Left ventricle myocardium inferior (tissue), 1 donor: ENCODE results near the gene SPNS2. TPM values are rescaled to one million over a fixed set of nuclear protein-coding genes. Genes with fewer than 3 reads are reported as not detected.

Experiments used
- DNase-seq: peaks from one replicate; pipeline ENCODE4 v3.0.0-alpha.2; 2020
- H3K27ac ChIP-seq: fragments of 200-600 bp; replicated peaks from 2 replicates; pipeline ENCODE4 v1.8.0; 2021
- H3K27me3 ChIP-seq: fragments of 200-600 bp; 2 replicates; pipeline ENCODE4 v1.8.0; 2021; ENCODE audit warnings: low read depth
- H3K36me3 ChIP-seq: fragments of 200-600 bp; 2 replicates; pipeline ENCODE4 v1.8.0; 2021
- H3K4me1 ChIP-seq: fragments of 200-600 bp; 2 replicates; pipeline ENCODE4 v1.8.0; 2021
- H3K4me3 ChIP-seq: fragments of 200-600 bp; 2 replicates; pipeline ENCODE4 v1.8.0; 2021; ENCODE audit warnings: mild to moderate bottlenecking, moderate library complexity
- H3K9me3 ChIP-seq: fragments of 200-600 bp; replicated peaks from 2 replicates; pipeline ENCODE4 v1.8.0; 2021
- intact Hi-C: fragments of 100-400 bp; cut with micrococcal nuclease; formaldehyde crosslinking; loops from one replicate; pipeline ENCODE4 v1.11.0; 2022
- total RNA-seq: library from RNA; stranded (reverse); fragmentation: NEBNext Ultra II Directional; extraction: Animal tissue kit (Norgen Biotek cat#: 25700); gene quantifications from one replicate; pipeline ENCODE4 v1.2.1, GENCODE V29; 2021
- TF ChIP-seq, protein P1 (sequence below): fragments of 200-600 bp; IDR thresholded peaks from 2 replicates; pipeline ENCODE4 v1.8.0; 2021; ENCODE audit warnings: antibody characterized with exemption, mild to moderate bottlenecking, borderline replicate concordance
- donor health status: DM: no; HTN: yes; CAD: no; lungs with severe emphysema.

The SPNS2 gene
- total RNA-seq, 1 donor from 2014 or later: 11.2 TPM

DNA sequence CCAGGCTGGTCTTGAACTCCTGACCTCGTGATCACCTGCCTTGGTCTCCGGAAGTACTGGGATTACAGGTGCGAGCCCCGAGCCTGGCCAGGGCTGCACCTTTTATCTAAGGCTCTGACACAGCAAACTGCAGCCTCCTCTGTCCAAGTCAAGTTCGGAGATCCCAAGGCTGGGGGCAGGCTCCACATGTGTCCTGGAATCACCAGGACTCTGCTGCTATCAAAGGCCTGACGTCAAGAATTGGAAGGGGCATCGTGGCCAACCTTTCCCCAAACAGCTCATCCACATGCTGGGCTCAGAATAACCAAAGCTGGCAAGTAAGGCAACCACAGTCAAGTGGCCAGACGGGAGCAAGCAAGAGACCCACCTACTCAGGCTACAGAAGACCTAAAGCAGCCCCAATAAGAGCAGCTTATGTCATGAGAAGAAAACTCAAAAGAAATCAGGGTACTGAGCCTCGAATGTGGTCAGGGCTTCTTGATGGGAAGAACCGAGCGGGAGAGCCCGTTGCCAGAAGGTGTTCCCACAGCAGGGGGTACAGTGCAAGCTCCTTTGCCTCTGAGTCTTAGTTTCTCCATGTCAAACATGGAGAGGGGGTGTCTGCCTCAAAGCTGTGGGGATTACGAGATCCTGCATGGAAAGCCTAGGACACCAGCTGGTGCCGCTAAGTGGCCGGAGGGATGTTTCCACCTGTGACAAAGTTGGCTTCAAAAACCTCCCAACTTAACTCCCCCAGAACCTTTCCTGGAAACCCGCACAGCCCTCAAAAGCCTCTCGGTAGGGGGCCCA, 48.6 kb downstream of the SPNS2 start:
- intact Hi-C loops: no loop called here
- Histone ChIP-seq H3K27ac (no peak overlapping the region), H3K4me3 (no peak overlapping the region), H3K4me1 (no peaks in the 10 kb centered on the region), H3K36me3 (peaks cover 95% of the 10 kb centered on the region), H3K27me3 (no peaks in the 10 kb centered on the region), H3K9me3 (no peaks in the 10 kb centered on the region)
- TF ChIP-seq, protein P1, sequence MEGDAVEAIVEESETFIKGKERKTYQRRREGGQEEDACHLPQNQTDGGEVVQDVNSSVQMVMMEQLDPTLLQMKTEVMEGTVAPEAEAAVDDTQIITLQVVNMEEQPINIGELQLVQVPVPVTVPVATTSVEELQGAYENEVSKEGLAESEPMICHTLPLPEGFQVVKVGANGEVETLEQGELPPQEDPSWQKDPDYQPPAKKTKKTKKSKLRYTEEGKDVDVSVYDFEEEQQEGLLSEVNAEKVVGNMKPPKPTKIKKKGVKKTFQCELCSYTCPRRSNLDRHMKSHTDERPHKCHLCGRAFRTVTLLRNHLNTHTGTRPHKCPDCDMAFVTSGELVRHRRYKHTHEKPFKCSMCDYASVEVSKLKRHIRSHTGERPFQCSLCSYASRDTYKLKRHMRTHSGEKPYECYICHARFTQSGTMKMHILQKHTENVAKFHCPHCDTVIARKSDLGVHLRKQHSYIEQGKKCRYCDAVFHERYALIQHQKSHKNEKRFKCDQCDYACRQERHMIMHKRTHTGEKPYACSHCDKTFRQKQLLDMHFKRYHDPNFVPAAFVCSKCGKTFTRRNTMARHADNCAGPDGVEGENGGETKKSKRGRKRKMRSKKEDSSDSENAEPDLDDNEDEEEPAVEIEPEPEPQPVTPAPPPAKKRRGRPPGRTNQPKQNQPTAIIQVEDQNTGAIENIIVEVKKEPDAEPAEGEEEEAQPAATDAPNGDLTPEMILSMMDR: no peak
- no peak for DNase-seq

DNA sequence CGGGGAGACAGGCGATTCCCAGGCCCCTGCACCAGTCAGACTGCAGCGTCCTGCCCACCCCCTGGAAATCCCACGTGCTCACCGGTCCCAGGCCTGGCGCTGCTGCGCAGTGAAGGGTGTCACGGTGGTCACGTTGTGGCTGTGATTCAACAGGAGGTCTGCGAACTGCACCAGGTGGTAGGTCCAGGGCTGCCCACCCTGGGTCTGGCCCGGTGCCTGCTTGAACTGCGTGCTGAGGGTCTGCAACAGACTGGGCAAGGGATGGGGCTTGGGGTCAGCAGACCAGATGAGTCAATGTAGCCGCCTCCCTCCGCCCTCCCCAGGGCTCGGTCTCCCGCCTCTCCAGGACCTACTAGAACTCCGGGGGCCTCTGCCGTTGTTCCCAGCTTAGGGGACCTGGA, 49.4 kb downstream of the SPNS2 start:
- Histone ChIP-seq H3K4me1 (no peaks in the 10 kb centered on the region), H3K36me3 (peaks cover 95% of the 10 kb centered on the region), H3K27me3 (no peaks in the 10 kb centered on the region), H3K27ac (no peak overlapping the region), H3K9me3 (no peaks in the 10 kb centered on the region), H3K4me3 (no peak overlapping the region)
- intact Hi-C loops: no loop called here
- DNase-seq: no peak
- TF ChIP-seq, protein P1: no peak

DNA sequence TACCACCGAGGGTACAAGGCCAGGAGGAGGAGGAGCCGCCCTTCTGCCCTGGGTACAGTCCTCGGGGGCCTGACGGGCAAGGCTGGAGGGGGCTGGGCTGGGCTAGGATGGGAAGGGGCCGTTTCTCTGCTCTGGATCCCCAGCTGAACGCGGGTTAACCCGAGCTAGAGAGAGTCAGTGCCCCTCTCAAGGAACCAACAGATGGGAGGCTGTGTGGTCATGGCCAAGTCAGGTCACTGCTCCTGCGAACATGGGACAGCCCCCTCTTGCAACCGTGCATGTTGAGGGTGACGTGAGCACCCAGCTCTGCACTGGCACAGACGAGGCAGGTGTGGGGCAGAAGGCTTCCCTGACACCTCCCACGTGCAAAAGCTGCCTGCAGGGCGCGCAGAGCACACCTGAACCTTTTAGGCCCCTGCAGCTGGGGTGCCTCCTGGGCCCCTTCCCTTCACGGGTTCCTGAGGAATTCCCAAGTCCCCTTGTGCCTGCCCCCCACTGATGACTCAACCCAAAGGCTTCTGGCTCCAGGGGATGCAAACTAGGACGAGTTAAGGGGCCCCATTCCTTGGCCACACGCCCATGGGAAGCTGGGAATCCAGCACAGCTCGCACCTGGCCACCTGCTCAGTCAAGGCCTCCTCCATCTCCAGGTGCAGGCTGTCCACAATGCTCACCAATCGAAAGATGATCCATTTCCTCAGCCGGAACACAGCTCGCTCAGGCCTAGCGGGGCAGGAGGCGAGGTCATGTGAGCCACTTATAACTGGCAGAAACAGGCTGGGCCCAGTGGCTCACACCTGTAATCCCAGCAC, 50.2 kb downstream of the SPNS2 start:
- H3K9me3 ChIP-seq: no peaks in the 10 kb centered on the region
- peaks cover 95% of the 10 kb centered on the region for H3K36me3 ChIP-seq
- no peak for DNase-seq
- no peak overlapping the region for H3K27ac ChIP-seq
- H3K4me1 ChIP-seq: peaks cover 2% of the 10 kb centered on the region
- intact Hi-C loops: no loop called here
- no peaks in the 10 kb centered on the region for H3K27me3 ChIP-seq
- TF ChIP-seq, protein P1: no peak
- H3K4me3 ChIP-seq: no peak overlapping the region

DNA sequence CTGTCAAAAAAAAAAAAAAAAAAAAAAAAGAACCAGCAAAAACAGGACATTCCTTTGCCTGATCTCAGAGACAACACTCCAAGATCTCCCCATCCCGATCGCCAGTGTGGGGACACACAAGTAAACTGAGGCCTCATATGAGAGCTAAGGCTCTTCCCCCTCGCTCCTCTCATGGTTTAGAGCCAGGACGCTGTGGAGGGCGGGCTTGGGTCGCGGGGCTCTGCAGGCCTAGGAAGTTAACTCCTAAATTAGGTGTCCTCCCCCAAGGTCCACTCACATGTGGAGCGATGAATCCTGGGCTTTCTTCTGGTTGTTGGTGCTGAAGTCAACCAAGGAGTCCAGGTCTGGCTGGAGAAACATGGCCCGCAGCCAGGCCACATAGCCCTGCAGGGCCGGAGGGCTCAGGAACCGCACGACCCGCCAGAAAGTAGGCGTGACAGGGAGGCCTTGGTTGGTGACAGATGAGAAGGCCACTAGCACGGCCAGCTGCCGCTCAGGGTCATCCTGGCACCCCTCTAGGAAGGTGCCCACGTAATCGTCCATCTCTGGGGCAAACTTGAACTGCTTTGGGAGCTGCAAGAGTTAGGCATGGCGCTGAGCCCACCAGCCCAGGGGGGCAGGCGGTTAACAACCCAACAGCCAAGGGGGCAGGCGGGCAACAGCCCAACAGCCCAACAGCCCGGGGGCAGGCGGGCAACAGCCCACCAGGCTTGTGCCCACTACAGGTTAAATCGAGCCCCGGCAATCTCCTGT, 51.3 kb downstream of the SPNS2 start:
- Histone ChIP-seq H3K4me1 (peaks cover 12% of the 10 kb centered on the region), H3K27ac (no peak overlapping the region), H3K36me3 (peaks cover 86% of the 10 kb centered on the region), H3K4me3 (no peak overlapping the region), H3K27me3 (no peaks in the 10 kb centered on the region), H3K9me3 (no peaks in the 10 kb centered on the region)
- intact Hi-C loops: no loop called here
- TF ChIP-seq, protein P1: no peak
- no peak for DNase-seq

DNA sequence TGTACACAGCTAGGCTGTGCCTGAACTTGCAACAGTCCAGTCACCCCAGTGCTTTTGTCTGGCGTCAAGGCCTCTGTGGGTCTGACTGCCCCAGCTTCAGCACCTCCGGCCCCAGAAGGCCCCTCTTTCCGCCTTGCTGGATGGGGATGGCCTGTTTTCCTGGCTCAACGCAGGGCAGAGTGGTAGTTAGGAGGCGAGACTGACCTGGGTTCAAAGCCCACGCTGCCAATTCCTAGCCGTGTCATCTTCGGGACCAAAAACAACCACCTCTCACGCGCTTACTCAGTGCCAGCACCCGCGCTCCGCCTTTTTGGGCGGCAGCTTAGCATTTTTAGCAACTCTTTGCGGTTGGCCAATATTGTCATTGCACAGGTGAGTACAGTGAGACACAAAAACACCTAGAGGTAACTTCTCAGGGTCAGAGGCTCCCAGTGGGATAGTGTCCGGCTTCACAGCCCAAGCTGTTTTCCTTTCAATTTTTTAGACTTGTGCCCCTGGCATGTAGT, 51.9 kb downstream of the SPNS2 start:
- DNase-seq: no peak
- H3K9me3 ChIP-seq: no peaks in the 10 kb centered on the region
- intact Hi-C loops: no loop called here
- H3K4me3 ChIP-seq: no peak overlapping the region
- peaks cover 16% of the 10 kb centered on the region for H3K4me1 ChIP-seq
- no peak overlapping the region for H3K27ac ChIP-seq
- H3K36me3 ChIP-seq: peaks cover 80% of the 10 kb centered on the region
- H3K27me3 ChIP-seq: no peaks in the 10 kb centered on the region
- TF ChIP-seq, protein P1: no peak
